MV-4-11 (cell line): ENCODE results near the gene TBC1D3B.
A peak's percentile ranks its signal among the peaks of the same experiment; 100 is the strongest.
"Not testable (repeated sequence)": the region's sequence is repeated elsewhere in the genome, so short reads cannot be mapped to it uniquely, and the experiment has no call there.

Experiments
- DNase-seq: peaks from one replicate; lab custom pipeline; 2025; lab: John Stamatoyannopoulos, UW

Gene TBC1D3B

DNA sequence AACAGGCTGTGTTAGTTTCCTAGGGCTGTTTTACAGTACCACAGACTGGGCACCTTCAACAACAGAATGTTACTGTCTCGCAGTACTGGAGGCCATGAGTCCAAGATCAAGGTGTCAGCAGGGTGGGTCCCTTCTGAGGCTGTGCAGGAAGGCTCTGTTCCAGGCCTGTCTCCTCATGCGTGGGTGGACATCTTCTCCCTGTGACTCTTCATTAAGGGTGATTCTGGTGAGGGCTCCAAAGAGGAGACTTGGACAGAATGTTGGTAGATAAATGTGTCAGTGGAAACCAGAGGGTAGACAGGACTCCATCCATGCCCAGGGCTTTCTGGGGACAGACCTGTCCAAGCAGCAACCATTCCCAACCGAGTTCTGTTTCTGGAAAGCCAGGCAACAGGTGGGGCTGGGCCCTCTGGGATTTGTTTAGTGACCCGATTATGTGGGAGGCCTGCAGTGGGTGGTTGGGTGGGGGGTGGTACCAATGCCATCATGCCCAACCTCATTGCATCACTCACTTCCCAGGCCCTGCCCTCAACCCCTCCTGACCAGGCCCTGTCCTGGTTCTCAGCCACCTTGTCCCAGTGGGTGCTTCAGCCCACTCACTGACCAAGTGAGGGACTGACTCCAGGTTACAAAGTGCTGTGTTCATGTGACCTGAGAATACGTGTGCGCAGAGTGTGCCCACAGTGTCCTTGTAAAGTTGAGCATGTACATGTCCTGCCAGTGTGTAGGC, 5.2 kb upstream of the TBC1D3B start:
- not testable (repeated sequence) for DNase-seq

DNA sequence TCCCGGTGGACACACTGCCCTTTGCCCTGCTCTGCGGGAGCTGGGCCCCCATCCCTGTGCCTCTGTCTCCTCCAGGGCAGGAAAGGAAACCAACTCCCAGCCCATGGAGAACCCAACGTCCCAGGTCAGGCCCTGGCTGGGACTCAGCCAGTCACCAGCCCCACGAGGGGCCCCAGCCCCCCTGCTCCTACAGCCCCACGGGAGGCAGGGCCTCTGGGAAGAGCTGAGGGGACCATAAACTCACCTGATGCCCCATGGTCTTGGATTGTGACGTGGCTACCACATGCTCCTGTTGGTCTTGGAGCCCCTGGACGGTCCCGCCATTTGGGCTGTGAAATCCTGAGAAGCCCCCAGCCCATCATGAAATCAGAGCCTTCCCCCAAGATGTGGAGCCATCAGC, 7.6 kb downstream of the TBC1D3B start:
- DNase-seq: not testable (repeated sequence)

DNA sequence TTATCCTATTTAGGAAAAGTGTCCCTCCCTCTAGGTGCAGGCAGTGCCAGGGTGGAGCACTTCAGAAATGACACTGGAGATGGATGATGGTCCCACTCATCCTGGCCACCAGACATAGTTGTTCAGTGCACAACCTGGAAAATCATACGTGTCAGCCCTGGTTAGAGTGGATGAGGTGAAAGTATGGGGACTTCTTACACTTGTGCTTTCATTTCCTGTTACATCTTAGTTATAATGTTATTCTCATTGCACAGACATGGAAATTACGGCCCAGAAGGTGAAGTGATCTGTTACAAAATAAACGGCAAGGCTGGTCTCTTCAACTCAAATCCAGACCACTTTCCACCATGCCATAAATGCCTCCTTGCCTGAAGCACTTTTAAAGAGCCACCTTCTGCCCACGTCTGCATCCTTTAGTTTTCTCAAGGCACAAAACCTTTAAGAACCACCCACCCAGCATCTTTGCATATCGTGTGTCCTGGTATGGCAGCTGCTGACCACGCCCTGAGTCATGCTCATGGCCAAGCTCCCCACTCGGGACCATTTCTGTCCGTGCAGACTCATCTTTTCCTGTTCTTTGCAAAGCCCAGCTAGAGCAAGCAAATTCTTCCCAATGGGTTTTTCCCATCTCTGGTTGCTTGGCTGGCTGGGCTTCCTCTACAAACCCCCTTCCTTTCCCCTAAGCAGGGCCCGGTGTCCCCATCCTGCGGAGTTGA, 22.4 kb downstream of the TBC1D3B start:
- DNase-seq: peak; percentile 21

DNA sequence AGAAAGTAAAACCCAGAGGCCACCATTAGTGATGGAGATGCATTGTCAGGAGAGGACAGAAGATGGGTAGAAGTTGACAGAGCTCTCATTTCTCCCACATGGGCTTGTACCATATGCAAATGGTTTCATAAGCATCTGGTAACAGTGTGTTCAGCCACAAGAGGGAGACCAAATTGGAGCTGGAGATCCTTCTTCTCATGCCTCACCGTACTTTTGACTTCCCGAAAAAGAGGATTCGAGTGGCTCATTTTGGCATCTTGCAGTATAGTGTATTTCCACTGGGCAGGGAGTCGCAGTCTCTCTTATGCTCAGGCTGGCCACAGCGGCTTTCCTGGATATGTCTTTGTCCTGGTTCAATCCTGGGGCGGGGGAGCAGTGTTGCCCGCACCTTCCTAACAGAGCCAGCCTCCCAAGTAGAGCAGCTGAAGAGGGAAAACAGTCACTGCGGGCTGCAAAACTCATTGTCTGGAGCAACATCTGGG, 23.8 kb downstream of the TBC1D3B start:
- DNase-seq: peak; percentile 36

DNA sequence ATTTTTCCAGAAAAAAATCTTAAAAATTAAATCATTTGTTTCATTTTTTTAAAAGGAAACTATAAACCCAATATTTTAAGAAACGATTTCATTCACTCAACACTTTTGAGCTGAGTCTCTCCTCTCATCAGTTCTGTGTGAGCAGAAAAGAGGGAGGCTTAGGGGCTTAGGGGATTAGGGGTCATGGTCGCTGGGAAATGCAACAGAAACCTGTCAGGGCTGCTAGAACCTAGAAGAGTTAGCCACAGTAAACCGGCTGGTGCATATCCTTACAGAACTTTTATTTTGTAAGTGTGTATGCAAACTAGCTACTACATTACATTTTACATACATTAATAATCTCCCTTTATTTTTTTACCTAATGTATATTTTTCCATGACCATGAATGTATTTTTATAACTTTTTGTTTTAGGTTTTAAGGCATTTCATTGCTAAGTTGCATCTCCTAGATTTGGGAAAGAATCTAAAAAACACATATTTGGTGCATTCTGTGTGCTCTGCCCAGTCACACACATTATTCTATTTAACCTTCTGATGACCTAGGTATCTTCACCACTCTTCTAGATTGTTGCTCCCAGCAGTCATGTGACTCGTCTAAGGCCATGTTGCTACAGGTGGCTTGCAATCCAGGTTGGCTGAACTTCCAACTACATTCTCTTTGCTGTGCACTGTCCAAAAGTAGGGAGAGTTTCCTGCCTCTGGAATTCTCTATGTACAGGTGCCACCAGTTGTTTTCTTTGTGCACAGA, 24.4 kb downstream of the TBC1D3B start:
- no peak for DNase-seq

DNA sequence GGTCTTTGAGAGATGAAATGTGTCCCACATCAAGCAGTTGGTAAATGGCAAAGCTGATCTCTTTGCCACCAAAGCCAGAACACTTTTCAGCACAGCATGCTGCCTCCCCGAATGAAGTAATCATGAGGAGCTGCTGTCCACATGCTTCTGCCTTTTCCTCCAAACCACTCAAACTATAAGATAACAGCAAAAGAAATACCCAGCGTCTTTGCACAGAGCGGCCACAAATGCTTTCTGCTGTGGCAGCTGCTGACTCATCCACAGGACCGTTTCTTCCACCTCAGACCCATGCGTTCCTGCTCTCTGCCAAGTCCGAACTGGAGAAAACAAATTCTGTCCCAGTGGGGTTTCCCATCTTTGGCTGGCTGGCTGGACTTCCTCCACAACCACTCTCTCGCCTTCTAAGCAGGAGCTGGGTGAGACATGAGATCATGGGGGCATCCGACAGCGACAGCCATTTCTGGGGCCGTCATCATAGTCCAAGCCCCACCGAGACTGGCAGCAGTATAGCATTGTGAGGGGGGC, 27.1 kb downstream of the TBC1D3B start:
- peak; percentile 73 for DNase-seq

DNA sequence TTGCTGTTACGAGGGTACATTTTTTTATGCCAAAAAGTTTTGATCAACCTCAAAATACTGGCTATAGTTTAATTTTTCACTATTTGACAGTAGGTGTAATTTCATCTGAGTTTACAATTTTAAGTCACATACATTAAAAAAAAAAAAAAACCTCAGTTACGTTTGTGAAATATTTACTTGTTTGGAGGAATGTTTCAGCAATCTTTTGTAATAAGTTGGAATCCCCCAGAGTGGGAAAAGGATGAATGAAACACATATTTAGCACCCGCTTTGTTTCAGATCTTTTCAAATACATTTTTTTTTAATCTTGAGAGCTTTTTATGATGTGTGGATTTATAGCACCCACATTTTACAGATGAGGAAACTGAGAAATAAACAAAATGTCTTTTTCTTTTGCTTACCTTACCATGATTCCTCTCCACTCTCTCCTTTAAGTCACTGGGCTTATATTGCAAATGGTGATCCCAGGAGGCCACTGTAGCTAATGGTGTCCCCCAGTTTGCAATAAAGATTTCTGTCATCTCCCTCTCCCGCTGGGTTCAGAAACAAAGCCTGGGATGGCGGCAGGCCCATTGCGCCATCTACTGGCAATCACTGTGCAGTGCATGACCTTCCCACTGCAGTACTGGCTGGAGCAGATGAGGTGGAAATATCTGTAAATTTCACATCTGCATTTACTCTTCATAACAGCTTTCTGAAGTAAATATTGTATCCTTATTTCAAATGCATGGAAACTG, 27.7 kb downstream of the TBC1D3B start:
- peak; percentile 61 for DNase-seq

DNA sequence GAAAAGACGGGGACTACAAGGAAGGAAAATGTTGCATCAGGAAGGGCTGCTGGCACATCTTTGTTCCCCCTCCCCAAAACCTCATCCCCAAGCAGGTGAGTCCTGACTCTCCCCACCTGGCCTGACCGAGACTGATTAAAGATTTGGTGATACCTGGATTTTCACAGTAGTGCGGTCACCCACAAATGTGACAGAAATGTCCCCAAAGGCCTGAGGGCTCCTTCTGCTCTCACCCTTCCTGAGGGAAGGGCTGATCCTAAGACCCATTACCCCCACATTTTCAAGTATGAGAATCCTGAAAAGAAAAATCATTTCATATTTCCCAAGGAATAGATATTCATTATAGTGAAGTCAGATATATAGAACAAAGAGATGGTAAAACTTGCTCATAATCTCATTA, 28.8 kb downstream of the TBC1D3B start:
- no peak for DNase-seq

DNA sequence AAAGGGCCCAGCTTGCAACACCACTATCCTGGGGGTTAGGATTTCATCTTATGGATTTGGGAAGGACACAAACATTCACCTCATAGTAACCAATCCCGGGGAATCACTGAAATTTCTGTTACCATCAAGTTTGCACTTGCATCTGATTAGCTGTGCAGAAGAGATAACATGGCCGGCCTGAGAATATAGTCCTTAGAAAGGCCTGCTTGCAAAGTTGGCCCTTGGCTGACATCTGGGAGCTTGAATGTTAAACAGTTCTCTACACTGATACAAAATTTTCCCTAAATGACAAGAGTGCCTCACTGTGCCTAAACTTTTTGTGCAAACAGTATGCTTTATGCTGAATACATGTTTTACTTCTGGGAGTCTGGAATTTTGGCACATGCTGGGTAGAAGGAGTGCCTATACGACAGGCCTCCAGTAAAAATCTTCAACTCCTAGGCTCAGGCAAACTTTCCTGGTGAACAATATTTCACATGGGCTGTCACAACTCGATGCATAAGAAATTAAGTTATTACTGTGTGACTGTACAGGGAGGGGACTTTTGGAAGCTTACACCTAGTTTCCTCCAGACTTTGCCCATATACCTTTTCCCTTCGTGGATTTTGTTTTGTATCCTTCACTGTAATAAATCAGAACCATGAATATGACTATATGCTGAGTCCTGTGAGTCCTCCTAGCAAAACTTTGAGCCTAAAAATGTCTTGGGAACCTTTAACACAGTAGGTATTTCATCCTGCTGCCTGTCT, 31.3 kb downstream of the TBC1D3B start:
- DNase-seq: no peak

DNA sequence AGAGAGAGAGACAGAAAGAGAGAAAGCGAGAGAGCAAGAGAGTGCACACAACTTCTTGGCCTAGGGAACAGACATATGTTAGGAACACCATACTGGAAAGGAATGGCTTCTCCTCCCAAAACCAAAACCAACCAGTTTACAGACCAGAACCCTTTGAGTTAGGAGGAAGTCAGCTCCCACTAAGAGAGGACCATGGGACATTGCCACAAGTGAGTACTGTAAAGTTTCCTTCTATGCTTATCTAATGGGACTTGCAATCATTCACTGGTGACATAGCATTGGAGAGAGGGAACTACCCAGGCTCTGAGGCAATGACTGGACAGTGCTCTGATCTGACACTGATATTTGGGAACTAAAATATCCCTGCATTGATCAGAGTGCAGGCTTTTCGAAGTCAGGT, 32.4 kb downstream of the TBC1D3B start:
- peak; percentile 19 for DNase-seq

DNA sequence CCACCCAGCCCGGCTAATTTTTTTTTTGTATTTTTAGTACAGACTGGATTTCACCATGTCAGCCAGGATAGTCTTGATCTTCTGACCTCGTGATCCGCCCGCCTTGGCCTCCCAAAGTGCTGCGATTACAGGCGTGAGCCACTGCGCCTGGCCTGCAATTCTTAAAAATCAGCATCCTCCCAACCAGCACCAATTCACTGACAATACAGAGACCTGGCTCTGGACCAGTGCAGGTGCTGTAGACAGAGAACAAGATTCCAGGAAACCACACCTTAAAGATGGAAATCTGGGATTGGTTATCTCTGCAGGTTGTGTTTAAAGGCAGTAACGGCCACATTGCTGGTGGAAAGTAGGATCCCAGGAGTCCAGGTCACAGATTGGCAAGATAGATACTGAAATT, 33.6 kb downstream of the TBC1D3B start:
- DNase-seq: no peak

DNA sequence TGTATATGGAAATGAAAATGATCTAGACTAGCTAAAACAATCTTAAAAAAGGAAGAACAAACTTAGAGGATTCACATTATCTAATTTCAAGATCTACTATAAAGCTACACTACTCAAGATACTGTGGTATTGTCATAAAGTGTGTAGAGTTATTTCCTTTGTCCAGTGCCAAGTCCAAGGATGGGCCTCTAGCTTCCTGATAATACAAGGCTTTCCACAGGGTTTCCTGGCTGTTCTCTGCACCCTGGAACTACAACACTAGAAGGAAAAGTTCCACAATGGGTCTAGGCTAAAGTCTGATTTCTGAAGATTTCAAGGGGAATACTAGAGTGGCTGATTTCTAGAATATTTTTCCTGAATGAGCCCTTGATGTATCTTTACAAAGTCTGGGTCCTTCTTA, 34.2 kb downstream of the TBC1D3B start:
- no peak for DNase-seq

DNA sequence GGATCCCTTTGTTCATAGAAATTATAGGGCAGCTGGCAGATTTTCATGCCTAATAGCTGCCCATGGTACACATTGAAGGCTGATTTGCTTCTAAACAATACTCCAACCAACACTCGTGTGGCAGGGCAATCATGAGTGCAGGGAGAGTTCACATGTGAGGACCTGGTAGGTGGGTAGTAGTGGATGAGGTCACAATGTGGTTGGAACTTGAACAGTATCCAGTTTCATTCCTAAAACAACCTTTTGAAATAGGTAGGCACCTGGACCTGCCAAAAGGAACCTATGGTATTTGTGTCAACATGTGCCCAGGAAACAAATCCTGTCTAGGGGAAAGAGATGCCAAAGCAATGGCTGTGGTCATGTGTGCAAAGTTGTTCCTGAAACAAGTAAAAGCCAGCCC, 40.0 kb downstream of the TBC1D3B start:
- no peak for DNase-seq

DNA sequence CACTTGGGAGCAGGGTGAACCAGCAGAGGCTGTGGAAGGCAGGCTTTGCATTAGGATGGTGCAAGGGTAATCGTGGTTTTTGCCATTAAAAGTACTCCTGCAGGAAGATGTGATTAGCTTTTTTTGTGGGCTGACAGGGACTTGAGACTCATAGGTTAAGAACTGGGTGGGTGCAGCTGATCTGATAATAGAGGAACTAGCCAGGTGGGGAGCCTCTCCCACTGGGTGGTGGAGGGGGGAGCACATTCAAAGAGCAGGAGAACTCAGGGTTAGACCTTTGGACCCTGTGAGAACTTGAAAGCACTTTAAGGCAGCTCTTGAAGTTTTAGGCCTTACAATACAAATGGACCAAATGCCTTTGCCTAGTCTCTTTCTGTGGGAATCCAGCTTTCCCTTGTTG, 40.4 kb downstream of the TBC1D3B start:
- no peak for DNase-seq

DNA sequence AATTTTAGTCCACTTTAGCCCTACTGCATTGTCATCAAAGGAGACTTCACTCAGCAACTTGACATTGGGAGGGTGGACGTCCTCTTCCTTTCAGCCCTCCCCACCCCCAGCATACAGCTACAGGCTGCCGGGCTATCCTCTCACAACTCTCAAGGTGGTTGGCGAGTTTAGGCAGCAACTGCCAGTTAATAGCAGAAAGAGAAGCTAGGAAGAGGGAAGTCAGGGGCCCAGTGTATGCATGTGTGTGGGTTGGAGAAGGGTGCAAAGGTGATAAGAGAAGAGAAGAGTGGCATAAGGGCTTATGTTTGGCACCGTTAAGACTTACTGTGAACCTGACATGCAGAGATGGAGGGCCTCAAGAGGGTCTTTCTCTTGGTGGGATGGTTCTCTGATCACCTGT, 41.0 kb downstream of the TBC1D3B start:
- DNase-seq: no peak

DNA sequence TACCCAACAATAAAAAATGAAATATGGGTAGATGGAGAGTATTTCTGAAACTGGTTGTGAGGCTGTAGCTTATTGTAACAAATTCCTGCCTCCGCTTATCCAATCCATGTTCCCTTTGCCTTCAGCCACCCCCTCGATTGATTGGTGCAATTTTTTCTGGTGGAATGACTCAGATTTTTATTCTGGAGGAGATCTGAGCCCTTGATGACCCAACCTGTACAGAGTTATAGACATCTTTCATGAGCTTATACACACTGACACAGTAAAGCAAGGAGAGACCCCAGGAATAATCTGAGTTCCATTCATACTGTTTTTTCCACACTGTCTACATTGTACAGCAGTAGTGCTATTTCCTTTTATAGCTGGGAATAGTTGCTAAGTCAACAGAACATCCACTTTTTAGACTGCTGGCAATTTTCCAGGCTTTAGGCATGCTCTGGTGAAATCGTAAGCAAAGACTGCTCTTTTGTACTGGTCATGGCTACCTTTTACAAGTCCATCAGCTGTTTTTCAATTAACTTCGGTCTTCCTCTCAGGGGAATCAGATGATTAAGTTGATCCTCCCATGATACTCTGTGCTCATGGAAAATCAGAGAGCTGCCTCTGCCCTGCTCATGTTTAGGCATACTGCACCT, 42.7 kb downstream of the TBC1D3B start:
- DNase-seq: no peak

DNA sequence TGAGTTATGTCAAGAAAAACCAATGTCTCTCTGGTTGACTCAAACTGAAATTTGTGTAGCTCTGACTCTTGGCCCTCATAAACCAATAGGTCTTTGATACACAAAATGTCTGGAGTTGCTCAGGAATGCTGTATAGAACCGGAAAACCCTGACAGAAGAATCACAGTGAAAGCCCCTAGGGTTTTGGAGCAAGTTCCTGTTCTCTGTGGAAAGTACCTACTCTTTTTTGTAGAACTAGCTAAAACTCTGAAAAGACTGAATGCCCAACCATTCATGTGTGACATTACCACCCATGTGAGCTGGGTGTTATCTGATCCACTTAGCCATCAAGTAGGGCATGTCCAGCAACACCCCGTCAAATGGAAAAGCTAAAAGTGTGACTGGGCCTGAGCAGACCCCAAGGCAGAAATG, 44.0 kb downstream of the TBC1D3B start:
- no peak for DNase-seq

DNA sequence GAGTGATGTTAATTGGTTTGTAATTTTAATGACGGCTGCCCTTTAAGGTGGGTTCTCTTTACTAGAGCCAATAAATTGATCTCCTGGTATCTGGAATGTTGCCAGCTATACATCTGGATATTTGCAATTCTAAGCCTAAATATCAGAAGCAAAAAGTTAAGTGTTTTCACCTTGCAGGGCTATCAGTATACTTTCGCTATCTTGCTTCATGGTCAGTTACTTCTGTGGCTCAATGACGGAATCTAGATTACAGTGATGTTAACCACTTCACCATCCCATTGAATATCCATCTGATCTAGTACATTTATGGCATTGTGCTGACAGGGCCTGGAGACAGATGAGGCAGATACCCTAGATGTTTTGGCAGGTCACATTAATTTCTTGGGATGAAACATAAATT, 44.5 kb downstream of the TBC1D3B start:
- DNase-seq: no peak

DNA sequence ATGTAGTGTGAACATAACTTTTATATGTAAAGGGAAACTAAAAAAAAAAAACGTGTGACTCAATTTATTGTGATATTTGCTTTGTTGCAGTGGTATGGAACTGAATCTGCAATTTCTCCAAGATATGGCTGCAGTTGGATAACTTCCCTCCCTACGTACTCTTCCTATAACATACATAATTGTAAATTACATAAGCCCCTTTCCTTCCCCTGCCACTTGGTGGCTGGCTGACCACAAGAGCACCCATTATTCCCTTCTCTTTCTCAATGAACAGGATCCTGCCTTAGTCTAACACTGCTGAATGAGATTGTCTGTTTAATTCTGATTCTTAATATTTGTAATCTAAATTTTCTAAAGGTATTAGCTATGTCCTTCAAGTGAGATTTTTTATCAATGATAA, 45.0 kb downstream of the TBC1D3B start:
- peak; percentile 63 for DNase-seq

DNA sequence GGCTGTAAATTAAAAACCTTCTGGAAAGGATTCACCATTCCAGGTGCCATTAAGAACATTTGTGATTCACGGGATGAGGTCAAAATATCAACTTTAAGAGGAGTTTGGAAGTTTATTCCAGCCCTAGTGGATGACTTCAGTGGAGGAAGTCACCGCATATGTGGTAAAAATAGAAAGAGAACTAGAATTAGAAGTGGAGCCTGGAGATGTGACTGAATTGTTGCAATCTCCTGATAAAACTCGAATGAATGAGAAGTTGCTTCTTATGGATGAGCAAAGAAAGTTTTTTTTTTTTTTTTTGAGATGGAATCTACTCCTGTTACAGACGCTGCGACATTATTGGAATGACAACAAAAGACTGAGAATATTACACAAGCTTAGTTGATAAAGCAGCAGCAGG, 46.1 kb downstream of the TBC1D3B start:
- no peak for DNase-seq

DNA sequence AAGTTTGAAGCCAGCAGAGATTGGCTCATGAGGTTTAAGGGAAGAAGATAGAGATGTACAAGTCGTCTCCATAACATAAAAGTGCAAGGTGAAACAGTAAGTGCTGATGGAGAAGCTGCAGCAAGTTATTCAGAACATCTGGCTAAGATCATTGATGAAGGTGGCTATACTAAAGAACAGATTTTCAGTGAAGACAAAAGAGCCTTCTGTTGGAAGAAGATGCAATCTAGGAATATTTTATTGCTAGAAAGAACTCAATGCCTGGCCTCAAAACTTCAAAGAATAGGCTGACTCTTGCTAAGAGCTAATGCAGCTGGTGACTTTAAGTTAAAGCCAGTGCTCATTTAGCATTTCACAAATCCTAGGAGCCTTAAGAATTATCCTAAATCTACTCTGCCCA, 46.8 kb downstream of the TBC1D3B start:
- DNase-seq: no peak
